Subcutaneous adipose tissue (tissue), 4 donors: ENCODE measurements around the gene SMIM24. TPM values are rescaled to one million over a fixed set of nuclear protein-coding genes. Genes with fewer than 3 reads are reported as not detected.

Experiments used
- total RNA-seq, 4 donors: library from RNA; depleted of rRNA; stranded (reverse); fragments of >200 nt; gene quantifications; one replicate each; pipeline ENCODE4 v1.1.0, GENCODE V29; 2016
- TF ChIP-seq, protein P1 (sequence below): fragments of 450-650 bp; IDR thresholded peaks from one replicate; pipeline ENCODE4 v1.5.1; 2016; ENCODE audit warnings: low read depth, mild to moderate bottlenecking, control low read depth, antibody characterized with exemption, moderate library complexity

The SMIM24 gene
- total RNA-seq, 4 donors from 2014 or later, result not detected

DNA sequence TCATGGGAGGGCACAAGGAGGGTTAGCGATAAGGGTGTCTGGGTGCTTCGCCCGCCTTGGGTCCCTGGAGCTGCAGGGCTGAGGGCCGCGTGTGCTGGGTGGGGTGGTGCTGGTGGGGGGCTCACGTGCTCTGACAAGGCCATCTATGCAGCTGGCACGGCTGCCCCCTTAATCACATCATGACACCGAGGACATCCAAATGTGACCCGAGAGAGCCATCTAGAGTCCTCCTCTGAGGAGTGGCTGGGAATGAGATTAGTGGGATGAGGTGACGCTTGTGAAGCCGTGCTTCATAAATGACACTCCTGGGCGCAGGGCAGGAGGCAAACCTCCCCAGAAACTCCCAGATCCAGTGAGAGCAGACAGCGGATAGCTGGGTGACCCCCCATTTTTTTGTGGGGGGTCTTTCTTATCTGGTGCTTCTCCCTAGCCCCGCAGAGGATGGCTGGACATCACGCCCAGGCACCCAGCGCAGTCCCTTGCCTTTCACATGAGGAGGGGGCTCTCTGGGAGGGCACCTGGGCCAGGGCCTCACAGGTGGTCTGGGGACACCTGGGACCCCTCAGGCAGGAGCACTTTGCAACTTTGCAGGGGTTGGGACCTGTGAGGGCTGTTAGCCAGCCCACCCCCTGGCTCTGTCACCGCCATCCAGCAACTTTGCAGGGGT lies 32.4 kb upstream of the SMIM24 start:
- TF ChIP-seq, protein P1, sequence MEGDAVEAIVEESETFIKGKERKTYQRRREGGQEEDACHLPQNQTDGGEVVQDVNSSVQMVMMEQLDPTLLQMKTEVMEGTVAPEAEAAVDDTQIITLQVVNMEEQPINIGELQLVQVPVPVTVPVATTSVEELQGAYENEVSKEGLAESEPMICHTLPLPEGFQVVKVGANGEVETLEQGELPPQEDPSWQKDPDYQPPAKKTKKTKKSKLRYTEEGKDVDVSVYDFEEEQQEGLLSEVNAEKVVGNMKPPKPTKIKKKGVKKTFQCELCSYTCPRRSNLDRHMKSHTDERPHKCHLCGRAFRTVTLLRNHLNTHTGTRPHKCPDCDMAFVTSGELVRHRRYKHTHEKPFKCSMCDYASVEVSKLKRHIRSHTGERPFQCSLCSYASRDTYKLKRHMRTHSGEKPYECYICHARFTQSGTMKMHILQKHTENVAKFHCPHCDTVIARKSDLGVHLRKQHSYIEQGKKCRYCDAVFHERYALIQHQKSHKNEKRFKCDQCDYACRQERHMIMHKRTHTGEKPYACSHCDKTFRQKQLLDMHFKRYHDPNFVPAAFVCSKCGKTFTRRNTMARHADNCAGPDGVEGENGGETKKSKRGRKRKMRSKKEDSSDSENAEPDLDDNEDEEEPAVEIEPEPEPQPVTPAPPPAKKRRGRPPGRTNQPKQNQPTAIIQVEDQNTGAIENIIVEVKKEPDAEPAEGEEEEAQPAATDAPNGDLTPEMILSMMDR, result no peak

DNA sequence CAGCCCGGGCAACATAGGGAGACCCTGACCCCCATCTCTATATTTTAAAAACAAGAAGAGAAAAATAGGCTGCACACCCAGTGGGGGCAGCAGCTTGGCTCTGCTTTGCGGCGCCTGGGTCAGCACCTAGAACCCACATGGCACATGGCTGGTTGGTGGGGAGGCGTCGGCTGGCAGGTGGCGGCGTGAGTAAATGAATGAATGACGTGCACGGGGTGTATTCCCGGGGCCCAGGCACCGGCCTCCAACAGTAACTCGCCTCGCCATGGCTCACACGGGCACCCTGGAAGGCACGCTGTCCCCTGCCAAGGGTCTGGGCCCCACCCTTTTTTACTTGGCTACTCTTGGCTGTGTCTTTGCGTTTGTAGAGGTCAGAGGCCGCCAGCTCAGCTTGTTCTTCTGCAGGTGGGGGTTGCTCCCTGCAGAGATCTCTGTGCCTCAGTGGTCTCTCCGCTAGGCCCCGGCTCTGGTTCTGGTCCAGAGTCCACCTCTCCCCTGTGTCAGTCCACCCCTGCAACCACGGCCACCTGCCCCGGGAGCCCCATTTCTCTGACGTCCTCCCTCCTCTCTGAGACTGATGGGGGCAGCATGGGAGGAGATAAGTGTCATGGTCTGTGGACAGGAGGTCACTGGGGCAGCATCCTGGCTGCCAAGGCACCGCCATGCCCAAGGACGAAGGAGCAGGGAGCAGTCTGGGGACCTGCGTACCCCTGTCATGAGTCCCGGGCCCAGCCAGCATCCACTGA lies 31.4 kb upstream of the SMIM24 start:
- TF ChIP-seq, protein P1, result no peak

DNA sequence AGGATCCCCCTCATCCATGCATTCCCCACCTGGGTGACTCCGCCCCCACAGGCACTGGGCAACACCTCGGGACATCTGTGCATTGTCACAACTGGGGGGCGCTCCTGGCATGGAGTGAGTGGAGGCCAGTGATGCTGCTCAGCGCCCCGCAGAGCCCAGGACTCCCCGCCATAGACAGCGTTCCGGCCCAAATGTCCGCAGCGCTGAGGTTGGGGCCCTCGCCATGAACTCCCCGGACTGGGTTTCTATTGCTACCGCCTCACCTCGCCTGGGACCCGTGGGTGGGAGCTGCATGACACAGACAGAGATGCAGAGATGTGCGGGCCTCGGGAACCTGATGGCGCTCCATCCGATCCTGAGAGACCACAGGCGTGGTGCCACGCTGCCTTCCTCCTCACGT lies 30.4 kb upstream of the SMIM24 start:
- TF ChIP-seq, protein P1, result no peak

DNA sequence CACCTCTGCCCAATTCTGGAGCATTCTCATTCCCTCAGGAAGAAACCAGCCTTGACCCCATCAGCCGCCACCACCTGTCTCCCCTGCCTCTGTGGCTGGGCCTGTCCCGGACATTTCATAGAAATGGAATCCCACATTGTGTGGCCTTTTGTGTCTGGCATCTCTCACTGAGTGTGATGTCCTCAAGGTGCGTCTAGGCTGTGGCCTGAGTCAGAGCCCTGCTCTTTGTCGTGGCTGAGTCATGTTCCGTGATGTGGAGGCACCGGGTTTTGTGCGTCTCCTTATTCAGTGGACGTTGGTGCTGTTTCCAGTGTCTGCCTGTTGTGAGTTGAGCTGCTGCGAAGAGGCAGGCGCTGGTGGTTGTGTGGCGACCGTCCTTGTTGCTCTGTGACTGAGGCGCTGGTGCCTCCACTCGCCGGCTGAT lies 29.3 kb upstream of the SMIM24 start:
- TF ChIP-seq, protein P1, result no peak

DNA sequence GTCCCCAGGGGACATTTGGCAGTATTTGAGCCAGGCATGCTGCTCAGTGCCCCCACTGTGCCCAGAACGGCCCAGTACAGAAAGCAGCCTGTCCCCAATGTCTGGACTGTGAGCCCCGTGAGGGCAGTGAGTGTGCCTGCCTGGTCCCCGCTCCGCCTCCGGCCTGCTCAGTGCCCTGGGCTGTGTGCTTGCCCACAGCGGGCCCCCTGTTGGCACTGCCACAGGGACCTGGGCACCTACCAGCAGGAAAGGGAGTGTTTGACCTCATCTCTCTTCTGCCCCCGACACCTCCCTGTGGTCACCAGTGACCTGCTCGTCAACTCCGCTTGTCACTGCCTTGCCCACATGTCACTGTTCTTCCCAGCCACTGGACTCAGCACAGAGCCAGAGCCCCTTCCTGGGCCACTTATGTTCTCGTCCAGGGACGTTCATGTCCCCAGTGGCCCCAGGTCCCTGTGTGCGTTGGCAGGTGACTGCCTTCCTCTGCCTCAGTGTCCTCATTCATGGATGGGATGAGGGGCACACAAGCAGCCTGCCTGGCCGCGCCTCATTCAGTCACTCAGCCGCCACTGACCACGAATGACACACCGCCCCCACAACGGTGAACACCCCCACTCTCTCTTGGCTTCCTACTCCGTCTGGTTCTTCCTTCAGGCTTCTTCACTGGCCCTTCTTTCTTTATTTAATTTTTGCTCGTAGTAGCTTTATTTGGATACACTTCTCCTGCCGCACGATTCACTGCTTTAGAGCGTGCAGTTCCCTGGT lies 28.6 kb upstream of the SMIM24 start:
- TF ChIP-seq, protein P1, result no peak

DNA sequence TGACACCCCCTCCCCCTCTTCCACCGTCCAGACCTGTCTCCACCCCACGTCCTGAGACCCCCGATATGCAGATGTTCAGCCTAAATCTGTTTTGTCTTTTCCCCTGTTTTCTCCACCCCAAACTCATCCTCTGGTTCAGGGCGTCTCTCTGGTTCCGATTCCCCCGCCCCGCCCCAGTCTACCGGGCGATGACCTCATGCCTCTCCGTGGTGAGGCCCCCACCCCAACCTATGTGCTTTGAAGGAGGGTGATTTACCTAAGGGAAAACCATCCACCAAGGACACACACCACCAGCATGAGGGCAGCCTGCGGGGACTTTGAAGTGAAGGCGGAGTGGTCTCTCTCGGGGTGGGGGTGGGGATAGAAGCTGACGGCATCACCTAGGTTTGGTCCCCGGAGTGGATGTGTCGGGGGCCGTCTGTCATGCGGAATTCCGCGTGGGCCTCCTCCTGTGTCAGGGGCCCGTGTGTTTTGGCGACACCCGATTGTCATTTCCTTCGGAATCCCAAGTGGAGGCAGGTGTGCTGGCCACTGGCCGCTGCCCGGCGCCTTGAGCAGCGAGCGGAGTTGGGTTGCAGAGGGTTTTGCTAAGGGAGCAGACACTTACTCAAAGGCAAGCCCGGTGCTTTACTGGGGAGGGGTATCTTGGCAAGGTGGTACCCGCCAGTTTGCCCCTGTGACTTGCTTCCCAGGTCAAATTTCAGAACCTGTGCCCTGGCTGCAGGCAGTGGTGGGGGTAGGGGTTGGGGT lies 27.2 kb upstream of the SMIM24 start:
- TF ChIP-seq, protein P1, result no peak
